Raji (cell line): Measurements from ENCODE around the gene AP2B1.

ENCODE experiments used
- POLR2A ChIP-seq: IDR thresholded peaks from 2 replicates; pipeline ENCODE4 v1.6.1; 2011; ENCODE audit warnings: low read depth, low read length, control low read depth; ENCODE audit not compliant: insufficient read depth

Gene AP2B1

DNA sequence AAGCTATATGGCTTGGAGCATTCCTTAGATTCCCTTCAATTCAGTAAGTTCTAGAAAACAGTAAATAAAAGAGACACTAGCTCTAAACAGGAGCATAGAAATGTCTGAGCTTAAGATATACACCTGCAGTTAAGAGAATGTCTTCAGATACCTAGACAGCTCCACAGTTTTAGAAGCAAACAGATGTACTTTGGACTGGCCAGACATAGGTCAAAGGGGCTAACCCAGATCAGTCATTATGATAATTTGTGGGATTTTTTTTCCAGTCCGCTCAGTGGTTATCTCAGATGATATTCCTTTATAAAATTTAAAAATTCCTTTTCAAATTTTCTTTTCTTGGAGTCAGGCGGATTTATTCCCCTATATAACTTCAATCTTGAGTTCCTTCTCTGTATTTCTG lies 78.5 kb downstream of the AP2B1 start:
- TF ChIP-seq POLR2A: no peak

DNA sequence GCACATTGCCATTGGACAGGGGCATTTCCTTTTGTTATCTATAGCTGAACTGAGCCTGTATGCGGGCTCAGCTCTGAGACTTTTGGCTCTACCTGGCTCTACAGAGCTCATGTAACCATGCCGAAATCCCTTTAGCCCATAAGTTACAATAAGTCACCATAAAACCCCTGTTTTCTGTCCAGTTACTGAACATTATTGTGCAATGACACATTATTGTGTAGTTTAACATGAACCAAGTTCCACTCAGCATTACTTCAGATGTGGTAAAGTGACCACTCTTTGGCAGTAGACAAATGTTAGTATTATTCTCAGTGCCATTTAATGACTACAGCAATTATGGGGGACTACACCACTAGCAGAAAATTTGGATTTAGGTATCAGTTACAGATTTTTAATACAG lies 78.9 kb downstream of the AP2B1 start:
- no peak for TF ChIP-seq POLR2A

DNA sequence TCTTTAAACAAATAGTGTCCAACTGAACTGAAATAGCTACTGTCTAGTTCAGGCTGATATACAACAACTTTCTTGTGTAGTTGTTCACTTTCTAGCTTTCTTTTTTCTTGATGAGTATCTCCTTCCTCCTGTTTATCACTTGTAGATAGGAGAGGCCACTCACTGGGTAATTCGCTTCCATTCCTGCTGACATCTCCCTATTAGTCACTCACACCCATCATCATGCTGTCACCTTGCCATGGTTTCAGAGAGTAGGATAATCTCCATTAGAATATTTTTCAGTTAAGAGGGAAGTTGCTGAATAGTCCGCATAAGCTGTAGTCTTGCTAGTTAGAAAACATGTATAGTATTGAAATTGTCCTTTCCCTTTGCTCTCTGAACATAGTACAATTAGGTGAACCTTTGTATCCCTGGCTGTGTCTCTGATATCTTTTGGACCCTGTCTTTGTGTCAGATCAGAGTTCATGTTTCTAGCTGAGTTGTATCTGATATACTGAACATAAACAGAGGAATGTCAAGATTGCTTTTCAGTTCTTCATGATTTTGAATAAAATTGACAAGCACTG lies 79.9 kb downstream of the AP2B1 start:
- TF ChIP-seq POLR2A: no peak

DNA sequence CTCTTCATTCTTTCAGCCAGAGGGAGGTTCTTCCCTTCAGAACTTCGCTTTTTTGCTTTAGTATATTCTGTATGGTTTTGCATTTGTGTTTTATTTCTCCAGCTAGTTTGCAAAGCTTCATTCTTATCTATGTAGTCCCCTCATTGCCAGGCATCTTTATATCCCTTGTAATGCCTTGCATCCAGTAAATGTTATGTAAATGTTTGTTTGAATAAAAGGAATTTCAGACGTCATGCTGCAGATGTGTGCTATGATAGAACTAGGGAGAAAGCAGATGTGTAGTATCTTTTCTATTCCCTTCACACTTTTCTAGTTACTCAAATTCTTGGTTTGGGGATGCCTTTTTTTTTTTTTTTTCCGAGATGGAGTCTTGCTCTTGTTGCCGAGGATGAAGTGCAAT lies 81.7 kb downstream of the AP2B1 start:
- no peak for TF ChIP-seq POLR2A

DNA sequence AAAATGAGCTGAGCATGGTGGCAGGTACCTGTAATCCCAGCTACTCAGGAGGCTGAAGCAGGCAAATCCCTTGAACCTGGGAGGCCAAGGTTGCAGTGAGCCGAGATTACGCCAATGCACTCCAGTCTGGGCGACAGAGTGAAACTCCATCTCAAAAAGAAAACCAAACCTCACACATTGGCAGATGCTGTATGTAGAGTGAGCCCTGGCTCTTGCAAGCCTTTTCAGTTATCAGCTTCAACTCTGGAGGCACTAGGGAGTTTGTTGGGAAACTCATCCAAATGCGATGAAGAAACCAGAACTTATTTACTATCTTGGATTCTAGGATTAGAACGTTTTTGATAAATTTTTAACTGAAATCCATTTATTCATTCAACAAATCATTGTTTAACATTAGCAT lies 87.4 kb downstream of the AP2B1 start:
- TF ChIP-seq POLR2A: no peak

DNA sequence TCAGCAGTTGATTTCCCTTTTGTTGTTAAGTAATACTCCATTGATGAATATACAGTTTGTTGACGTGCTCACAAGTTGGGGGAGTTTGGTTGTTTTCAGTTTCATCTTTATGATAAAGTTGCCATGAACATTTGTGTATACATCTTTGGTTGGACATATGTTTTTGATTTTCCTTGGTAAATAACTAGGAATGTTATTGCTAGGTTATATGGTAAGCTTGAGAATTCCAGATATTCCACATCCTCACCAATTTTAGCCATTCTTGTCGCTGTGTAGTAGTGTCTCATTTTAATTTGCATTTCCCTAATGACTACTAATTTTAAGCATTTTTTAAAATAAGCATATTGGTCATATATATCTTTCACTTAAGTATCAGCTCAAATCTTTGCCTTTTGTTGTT lies 89.3 kb downstream of the AP2B1 start:
- no peak for TF ChIP-seq POLR2A

DNA sequence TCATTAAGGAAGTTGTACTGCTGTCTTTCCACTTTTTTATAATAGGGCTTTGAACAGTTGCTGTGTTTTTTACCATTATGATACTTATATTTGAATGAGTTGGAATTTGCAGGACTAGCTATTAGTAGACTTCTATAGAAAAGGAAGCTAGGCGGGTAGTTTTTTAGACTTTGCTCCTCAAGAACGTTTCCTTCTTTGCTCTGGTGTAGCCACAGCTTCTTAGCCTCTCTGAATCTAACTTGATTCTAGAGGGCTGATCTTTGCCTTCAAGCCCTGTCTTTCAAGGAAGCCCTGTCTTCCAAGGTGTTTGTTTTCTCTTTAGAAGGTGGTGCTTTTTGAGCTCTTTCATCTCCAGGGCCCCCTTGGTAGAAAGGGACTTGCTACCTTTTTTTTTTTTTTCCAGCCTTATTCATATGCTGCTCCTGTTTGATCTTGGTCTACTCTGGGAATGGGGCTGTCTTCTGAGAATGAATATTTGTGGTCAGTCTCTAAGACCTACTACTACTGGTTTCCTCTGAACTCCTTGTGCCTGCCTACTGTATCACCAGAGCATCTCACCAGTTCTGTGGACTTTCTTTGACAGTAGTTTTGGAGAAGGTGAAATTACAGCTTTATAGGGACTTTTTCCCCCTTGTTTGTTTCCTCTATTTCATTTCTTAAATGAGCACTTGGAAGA lies 92.0 kb downstream of the AP2B1 start:
- TF ChIP-seq POLR2A: no peak

DNA sequence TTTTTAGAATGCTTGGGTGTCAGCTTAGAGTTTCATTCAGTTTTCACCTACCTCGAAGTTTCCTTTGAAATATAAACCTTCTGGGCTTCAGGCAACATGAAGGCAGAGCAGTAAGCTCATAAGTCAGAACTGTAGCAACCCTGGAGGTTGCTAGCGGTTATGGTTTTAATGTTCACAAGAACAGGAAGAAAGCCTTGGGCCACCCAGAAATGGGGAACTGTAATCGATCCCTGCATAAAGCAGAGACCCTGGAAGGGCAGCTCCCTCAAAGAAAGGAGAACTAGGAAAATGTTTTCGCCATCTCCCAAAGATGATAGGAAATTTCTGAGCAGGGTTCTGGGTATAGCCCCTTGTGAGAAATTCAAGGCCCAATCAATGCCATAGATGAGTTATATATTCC lies 96.5 kb downstream of the AP2B1 start:
- TF ChIP-seq POLR2A: no peak

DNA sequence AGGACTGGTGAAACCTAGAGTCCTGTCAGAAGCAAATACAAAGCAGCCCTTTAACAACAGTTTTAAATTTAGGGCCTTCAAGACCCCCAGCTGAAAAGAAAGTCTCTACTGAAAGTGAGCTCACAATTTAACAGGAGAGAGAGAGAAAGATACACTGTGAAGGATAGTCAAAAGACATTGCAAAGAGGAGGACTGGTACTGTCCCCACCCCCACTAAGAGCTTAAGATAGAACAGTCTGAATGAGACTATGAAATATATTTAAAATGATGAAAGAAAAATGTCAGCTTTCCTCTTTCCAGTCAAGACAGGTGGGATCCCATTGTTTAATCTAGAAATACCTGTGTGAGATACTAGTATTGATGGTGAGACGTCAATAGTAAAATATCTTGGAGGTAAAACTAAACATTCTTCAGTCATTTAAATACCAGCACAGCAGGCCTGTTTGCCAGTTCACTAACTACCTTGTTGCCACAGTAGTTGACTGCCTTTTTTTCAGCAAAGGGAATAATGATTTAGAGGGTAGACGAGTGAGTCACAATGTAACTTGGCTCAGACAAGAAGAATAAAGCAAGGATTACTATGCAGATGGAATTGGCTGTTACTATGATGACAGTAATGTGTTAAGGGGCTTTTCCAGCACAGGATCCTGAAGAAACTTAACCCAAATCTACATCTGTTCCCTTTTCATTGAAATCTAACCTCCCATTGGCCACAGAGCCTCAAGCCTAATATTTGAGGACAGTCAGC lies 97.1 kb downstream of the AP2B1 start:
- TF ChIP-seq POLR2A: no peak

DNA sequence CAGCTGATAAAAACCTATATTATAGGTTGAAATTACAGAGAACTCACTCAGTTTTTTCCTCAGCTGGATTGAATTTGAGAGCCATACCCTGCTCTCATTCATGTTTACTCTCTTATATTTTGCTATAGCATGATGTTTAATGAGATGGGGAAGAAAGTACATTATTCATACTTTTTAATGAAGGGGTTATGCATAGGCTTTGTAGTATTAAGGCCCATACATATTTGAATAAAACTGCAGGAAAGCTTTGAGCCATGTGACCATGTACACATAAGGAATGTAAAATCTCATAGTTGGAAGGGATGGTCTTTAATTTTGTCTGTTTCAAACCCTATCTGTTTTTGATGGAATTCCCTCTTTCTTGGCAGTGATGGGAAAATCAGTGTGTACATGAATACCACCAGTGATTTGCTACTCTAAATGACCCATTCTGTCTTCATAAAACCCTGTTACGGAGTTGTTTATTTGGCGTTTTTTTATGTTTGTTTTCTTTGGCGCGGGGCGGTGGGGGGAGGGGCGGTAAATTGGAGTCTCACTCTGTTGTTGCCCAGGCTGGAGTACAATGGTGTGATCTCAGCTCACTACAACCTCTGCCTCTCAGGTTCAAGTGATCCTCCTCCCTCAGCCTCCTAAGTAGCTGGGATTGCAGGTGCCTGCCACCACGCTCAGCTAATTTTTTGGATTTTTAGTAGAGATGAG lies 105.5 kb downstream of the AP2B1 start:
- no peak for TF ChIP-seq POLR2A

DNA sequence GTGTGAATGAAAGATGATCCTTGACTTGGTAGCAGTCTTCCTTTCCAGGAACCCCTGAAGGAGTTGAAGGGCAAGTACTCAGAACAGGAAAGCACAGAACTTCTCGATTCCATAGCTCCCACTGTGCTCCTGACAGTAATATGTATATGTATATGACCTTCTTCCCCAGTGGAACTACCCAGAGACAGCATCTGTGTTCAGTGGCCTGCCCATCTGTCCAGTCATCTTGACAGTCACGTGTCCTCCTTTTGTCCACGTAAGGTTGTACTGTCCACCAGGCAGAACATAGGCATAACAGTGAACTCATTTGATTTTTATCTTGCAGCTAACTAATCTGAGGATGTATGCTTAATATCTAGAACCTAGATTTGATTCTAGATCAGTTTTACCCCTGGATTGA lies 106.5 kb downstream of the AP2B1 start:
- no peak for TF ChIP-seq POLR2A

DNA sequence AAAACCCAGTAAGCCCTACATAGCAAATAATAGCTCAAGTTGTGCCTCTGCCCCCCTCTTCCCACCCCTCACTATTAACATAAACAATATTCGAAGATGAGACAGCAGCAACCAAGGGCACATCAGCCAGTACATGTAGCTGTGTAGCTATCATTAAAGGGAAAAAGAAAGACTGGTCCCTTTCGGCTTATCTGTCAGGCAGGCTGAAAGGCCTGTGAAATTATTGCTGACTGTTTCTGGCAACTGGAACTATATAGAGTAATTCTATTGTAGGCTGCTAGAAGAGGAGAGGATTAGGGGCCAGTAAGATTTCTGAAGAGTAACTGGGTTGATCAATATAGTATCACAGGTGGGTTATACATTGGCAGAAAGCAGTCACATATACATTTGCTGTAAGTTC lies 107.8 kb downstream of the AP2B1 start:
- no peak for TF ChIP-seq POLR2A

DNA sequence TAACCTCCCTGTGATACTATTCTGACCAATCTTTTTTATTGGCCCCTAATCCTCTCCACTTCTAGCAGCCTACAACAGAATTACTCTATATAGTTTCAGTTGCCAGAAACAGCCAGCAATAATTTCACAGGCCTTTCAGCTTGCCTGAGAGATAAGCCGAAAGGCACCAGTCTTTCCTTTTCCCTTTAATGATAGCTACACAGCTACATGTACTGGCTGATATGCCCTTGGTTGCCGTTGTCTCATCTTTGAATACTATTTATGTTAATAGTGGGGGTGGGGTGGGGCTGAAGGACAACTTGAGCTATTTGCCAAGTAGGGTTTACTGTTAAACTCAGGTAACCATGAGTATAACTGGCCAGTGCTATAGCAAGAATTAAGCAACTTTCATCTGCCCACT lies 108.5 kb downstream of the AP2B1 start:
- no peak for TF ChIP-seq POLR2A

DNA sequence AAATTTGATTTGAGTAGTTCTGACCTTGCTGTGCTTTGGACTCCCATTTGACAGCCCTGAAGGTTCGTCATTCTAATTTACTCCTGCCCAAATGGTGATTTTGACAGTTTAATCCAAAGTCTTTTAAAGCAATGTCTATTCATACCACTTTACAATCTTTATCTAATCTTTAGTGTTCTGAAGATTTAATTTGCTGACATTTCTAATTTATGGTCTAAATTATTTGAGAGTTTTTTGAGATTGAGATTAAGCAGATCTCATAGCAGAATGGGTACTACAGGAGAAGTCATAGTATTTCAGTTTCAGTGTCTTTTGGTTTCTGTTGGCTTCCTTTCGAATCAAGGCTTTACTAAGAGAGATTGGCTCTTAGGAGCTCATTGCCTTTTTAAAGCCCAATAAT lies 111.7 kb downstream of the AP2B1 start:
- no peak for TF ChIP-seq POLR2A

DNA sequence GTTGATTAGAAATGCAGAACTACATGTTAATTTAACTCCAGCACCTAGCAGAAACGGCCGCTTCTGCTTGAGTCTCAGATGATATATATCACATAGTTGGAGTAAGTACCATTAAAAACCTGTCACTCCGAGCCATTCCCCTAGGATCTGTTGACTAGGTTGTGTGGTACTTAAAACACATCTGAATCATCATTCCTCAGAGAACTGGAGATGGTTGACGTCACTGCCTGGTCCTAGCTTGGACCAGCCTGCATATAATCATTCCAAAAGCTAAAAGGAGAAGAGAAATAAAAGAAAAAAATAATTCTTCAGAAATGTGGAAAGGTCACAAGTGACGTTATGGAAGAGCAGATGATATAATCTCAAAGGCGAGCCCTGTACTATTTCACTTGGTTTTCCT lies 113.0 kb downstream of the AP2B1 start:
- TF ChIP-seq POLR2A: no peak

DNA sequence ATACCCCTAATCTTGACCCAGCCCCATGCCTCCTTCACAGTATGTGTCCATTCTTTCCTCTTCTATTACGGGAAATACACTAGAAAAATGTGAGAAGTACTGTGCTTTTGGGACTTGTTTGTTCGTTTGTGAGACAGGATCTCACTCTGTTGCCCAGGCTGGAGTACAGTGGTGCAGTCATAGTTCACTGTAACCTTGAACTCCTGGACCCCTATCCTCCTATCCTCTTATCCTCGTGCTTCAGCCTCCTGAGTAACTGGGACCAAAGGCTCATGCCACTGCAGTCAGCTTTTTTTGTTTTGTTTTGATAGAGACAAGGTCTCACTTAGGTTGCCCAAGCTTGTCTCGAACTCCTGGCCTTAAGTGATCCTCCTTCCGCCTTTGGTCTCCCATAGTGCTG lies 114.4 kb downstream of the AP2B1 start:
- TF ChIP-seq POLR2A: no peak

DNA sequence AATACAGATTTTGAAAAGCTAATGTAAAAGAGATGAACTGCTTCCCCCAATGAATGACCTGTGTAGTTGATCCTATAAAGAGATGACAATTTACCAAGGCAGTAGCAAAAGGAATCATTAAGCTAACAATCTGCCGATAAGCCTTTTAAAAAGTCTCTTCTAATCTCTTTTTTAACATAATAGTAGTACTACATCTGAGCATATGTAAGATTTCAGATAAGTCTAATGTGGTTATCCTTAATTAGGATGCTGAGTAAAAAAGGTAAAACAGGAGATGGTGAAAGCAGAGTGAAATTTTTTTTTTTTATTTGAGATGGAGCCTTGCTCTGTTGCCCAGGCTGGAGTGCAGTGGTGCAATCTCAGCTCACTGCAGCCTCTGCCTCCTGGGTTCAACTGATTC lies 118.1 kb downstream of the AP2B1 start:
- no peak for TF ChIP-seq POLR2A

DNA sequence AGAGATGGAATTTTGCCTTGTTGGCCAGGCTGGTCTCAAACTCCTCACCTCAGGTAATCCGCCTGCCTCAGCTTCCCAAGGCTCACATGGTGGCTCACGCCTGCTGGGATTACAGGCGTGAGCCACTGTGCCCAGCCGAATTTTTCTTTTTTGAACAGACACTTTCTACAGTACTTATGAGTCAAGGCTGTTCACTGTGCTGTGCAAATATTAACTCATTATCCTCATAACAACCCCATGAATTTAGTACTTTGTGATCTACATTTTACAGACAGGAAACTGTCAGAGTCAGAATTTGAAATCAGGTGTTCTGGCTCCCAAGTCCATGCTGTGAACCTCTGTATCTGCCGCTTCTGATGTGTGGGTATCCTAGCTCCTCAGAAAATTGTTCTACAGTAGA lies 118.6 kb downstream of the AP2B1 start:
- no peak for TF ChIP-seq POLR2A
